K562 (cell line): ENCODE data around the gene SUMO3. TPM values are rescaled to one million over a fixed set of nuclear protein-coding genes. Genes with fewer than 3 reads are reported as not detected.
A peak's percentile ranks its signal among the peaks of the same experiment; 100 is the strongest.

Experiments used
- ATF1 ChIP-seq, 2 experiments: fragments of 450-650 bp in 1 of 2; IDR thresholded peaks; 2 replicates each; pipeline ENCODE4 v1.6.1; 2016; ENCODE audit warnings: missing compliant biosample characterization in 1 of 2, missing genetic modification characterization in 1 of 2
- CBX1 ChIP-seq: sonication (generic); IDR thresholded peaks from 2 replicates; pipeline ENCODE4 v1.6.1; 2016; ENCODE audit warnings: antibody characterized with exemption, low read depth, mild to moderate bottlenecking
- EZH2 ChIP-seq: IDR thresholded peaks from 2 replicates; pipeline ENCODE4 v1.6.1; 2012; ENCODE audit warnings: low read depth, mild to moderate bottlenecking, inconsistent platforms, low read length, borderline replicate concordance
- GMEB1 ChIP-seq: fragments of 250-450 bp; sonication (Bioruptor Pico); IDR thresholded peaks from 2 replicates; pipeline ENCODE4 v1.4.0; 2020; ENCODE audit warnings: mild to moderate bottlenecking
- HDGF ChIP-seq: fragments of 450-650 bp; IDR thresholded peaks from 2 replicates; pipeline ENCODE4 v1.6.1; 2016
- HMGN3 ChIP-seq: IDR thresholded peaks from 2 replicates; pipeline ENCODE4 v1.6.1; 2011; ENCODE audit warnings: borderline replicate concordance, low read depth, mild to moderate bottlenecking, mixed read lengths, low read length; ENCODE audit not compliant: insufficient read length; ENCODE audit errors: extremely low read depth
- MAFF ChIP-seq: IDR thresholded peaks from 2 replicates; pipeline ENCODE4 v1.6.1; 2012; ENCODE audit warnings: low read length, improper control_type of control experiment
- NR2C1 ChIP-seq, 2 experiments: fragments of 450-650 bp; IDR thresholded peaks; 2 replicates each; pipeline ENCODE4 v1.6.1; 2017; ENCODE audit warnings: mild to moderate bottlenecking in 2 of 2, antibody characterized with exemption in 1 of 2, inconsistent platforms in 1 of 2, missing compliant biosample characterization in 1 of 2, missing genetic modification characterization in 1 of 2
- NRF1 ChIP-seq, 2 experiments: fragments of 450-650 bp; IDR thresholded peaks in 1 of 2; conservative IDR thresholded peaks in 1 of 2; 2 replicates each; pipeline ENCODE4 v1.6.1; 2014; ENCODE audit warnings: mild to moderate bottlenecking in 2 of 2
- PKNOX1 ChIP-seq: fragments of 450-650 bp; IDR thresholded peaks from 2 replicates; pipeline ENCODE4 v1.6.1; 2016
- POLR2B ChIP-seq: fragments of 450-650 bp; IDR thresholded peaks from 2 replicates; pipeline ENCODE4 v1.6.1; 2018; ENCODE audit warnings: low read depth; ENCODE audit not compliant: partially characterized antibody
- SIN3B ChIP-seq: fragments of 450-650 bp; IDR thresholded peaks from 2 replicates; pipeline ENCODE4 v1.6.1; 2017; ENCODE audit warnings: low read depth, mild to moderate bottlenecking, moderate library complexity
- SREBF1 ChIP-seq: fragments of 150-350 bp; IDR thresholded peaks from 2 replicates; pipeline ENCODE4 v1.6.1; 2014; ENCODE audit warnings: antibody characterized with exemption, low read depth, low read length, borderline replicate concordance
- THRB ChIP-seq: fragments of 450-650 bp; formaldehyde crosslinking; conservative IDR thresholded peaks from 2 replicates; pipeline ENCODE4 v1.4.0; 2022; ENCODE audit warnings: mild to moderate bottlenecking, missing genetic modification characterization
- TRIM24 ChIP-seq, 2 experiments: fragments of 450-650 bp; IDR thresholded peaks; 2 replicates each; pipeline ENCODE4 v1.6.1; 2016
- ZBTB1 ChIP-seq: sonication (generic); formaldehyde crosslinking; IDR thresholded peaks from 2 replicates; pipeline ENCODE4 v1.8.1; 2023; ENCODE audit warnings: missing genetic modification reagents, low read depth, mild to moderate bottlenecking, borderline replicate concordance
- ZNF133 ChIP-seq: fragments of 250-450 bp; sonication (Bioruptor Pico); IDR thresholded peaks from 2 replicates; pipeline ENCODE4 v1.4.0; 2020; ENCODE audit warnings: mild to moderate bottlenecking
- ZNF217 ChIP-seq: sonication (generic); formaldehyde crosslinking; IDR thresholded peaks from 2 replicates; pipeline ENCODE4 v1.8.0; 2022; ENCODE audit warnings: mild to moderate bottlenecking, missing genetic modification reagents
- ZNF57 ChIP-seq: fragments of 450-650 bp; formaldehyde crosslinking; IDR thresholded peaks from 2 replicates; pipeline ENCODE4 v1.4.0; 2020; ENCODE audit warnings: mild to moderate bottlenecking, moderate library complexity
- polyA plus RNA-seq, 8 experiments: library from polyadenylated mRNA; depleted of rRNA in 4 of 8; stranded (reverse) in 5 of 8; unstranded in 3 of 8; fragments of >200 nt; fragmentation: Nextera tagmentation in 2 of 8; fragmentation: Illumina TruSeq in 1 of 8; extraction: Ambion mirVana in 2 of 8; extraction: Trizol in 1 of 8; gene quantifications; 2 replicates each; pipeline versions ENCODE4 v1.2.1 to v1.2.3, GENCODE V29; 2011 to 2014; ENCODE audit warnings: inconsistent platforms in 1 of 8, missing spikeins in 1 of 8
- total RNA-seq, 7 experiments: library from RNA; depleted of rRNA in 6 of 7; stranded (reverse); fragments of >200 nt in 6 of 7; fragmentation: Illumina TruSeq in 2 of 7; extraction: Trizol in 2 of 7; gene quantifications; 2 replicates each; pipeline versions ENCODE4 v1.2.1 to v1.2.3, GENCODE V29; 2011 to 2021; ENCODE audit warnings: low replicate concordance in 1 of 7

The SUMO3 gene
- total and polyA plus RNA-seq, 9 of the 15 experiments (the other 6 are each of a cell fraction or from before 2014, with no cell fraction given): 13.9 to 143 (median 113) TPM

- peak; percentile 42; the same call in 1 of the 2 replicates for TF ChIP-seq PKNOX1
- TF ChIP-seq EZH2: no peak
- TF ChIP-seq GMEB1 (CRISPR knock-in tag): peak; percentile 44
- no peak for TF ChIP-seq ZNF217 (CRISPR knock-in tag)
- TF ChIP-seq ATF1 (CRISPR knock-in tag; IDR thresholded peaks at IDR 0.05): no peak
- TF ChIP-seq ATF1 (tag; IDR thresholded peaks at IDR 0.05): peak; percentile 68
- no peak for TF ChIP-seq ZBTB1
- TF ChIP-seq HMGN3: peak; percentile 73
- TF ChIP-seq CBX1: peak; percentile 89
- TF ChIP-seq NR2C1 (IDR thresholded peaks at IDR 0.05): peak; percentile 99
- TF ChIP-seq NR2C1 (tag; IDR thresholded peaks at IDR 0.05): peak; percentile 99
- TF ChIP-seq SREBF1: peak; percentile 82
- peak; percentile 91 to 93 for TF ChIP-seq NRF1 (conservative IDR thresholded peaks at IDR 0.05 in 1 of 2, IDR thresholded peaks at IDR 0.05 in 1 of 2)
- TF ChIP-seq MAFF: no peak
- TF ChIP-seq TRIM24 (IDR thresholded peaks at IDR 0.05): no peak
- no peak for TF ChIP-seq ZNF57 (CRISPR knock-in tag)
- peak; percentile 91 for TF ChIP-seq POLR2B
- 0 out of 2 replicates have a peak, but pooled peaks have one; percentile 24 for TF ChIP-seq HDGF
- TF ChIP-seq ZNF133 (CRISPR knock-in tag): no peak
- TF ChIP-seq THRB (CRISPR knock-in tag): 0 out of 2 replicates have a peak, but pooled peaks have one; percentile 36
- peak; percentile 92 for TF ChIP-seq SIN3B
These were observed 16.1 kb downstream of the SUMO3 start, which contains the start of gene UBE2G2 (continued) for GRCh38 chr21:44801468-44802395.
